SU-DHL-6 (cell line): ENCODE results near the gene GSDME.

Experiments
- H2AFZ ChIP-seq: fragments of 200-600 bp; sonication (generic); 2 replicates; pipeline ENCODE4 v1.6.1; 2014; ENCODE audit warnings: low read depth, mild to moderate bottlenecking, moderate library complexity, mixed read lengths, antibody characterized with exemption, low read length; ENCODE audit not compliant: severe bottlenecking
- H3F3A ChIP-seq: fragments of 200-600 bp; shearing (Covaris generic); 2 replicates; pipeline ENCODE4 v1.6.0; 2016; ENCODE audit warnings: antibody characterized with exemption, mild to moderate bottlenecking; ENCODE audit not compliant: insufficient read depth
- H3K27ac ChIP-seq: fragments of 200-600 bp; sonication (generic); 2 replicates; pipeline ENCODE4 v1.5.1; 2016; ENCODE audit warnings: low read depth, mild to moderate bottlenecking, low read length, moderate library complexity, mixed read lengths
- H3K27me3 ChIP-seq: fragments of 200-600 bp; sonication (generic), shearing (Covaris generic); 2 replicates; pipeline ENCODE4 v1.6.0; 2014; ENCODE audit warnings: mild to moderate bottlenecking, low read length
- H3K36me3 ChIP-seq: fragments of 200-600 bp; sonication (generic); 2 replicates; pipeline ENCODE4 v1.6.1; 2014; ENCODE audit warnings: mild to moderate bottlenecking, low read length, mixed read lengths
- H3K4me2 ChIP-seq: fragments of 300-600, 200-600 bp; shearing (Covaris generic), sonication (generic); 2 replicates; pipeline ENCODE4 v1.6.0; 2014; ENCODE audit warnings: low read length, low read depth, mild to moderate bottlenecking; ENCODE audit not compliant: poor library complexity, severe bottlenecking
- H3K4me3 ChIP-seq: fragments of 200-600 bp; sonication (generic); 2 replicates; pipeline ENCODE4 v1.5.1; 2014; ENCODE audit warnings: antibody characterized with exemption, low read length, mild to moderate bottlenecking, mixed read lengths; ENCODE audit not compliant: insufficient read depth, poor library complexity, severe bottlenecking
- H3K79me2 ChIP-seq: fragments of 200-600 bp; sonication (generic); 2 replicates; pipeline ENCODE4 v1.6.1; 2014; ENCODE audit warnings: mild to moderate bottlenecking, low read length, moderate library complexity; ENCODE audit not compliant: insufficient read depth
- H3K9ac ChIP-seq: fragments of 200-600 bp; sonication (generic); 2 replicates; pipeline ENCODE4 v1.7.0; 2014; ENCODE audit warnings: mild to moderate bottlenecking, low read length
- H3K9me2 ChIP-seq: fragments of 200-600 bp; sonication (generic); replicated peaks from 2 replicates; pipeline ENCODE4 v1.6.1; 2014; ENCODE audit warnings: low read length; ENCODE audit not compliant: insufficient read depth
- H3K9me3 ChIP-seq: fragments of 200-600 bp; sonication (generic); 2 replicates; pipeline ENCODE4 v1.6.1; 2014; ENCODE audit warnings: low read length, mixed read lengths; ENCODE audit not compliant: insufficient read depth
- H4K20me1 ChIP-seq: fragments of 200-600 bp; sonication (generic); 2 replicates; pipeline ENCODE4 v1.6.1; 2014; ENCODE audit warnings: low read depth, mild to moderate bottlenecking, antibody characterized with exemption, low read length, moderate library complexity, mixed read lengths
- CTCF ChIP-seq: fragments of 200-600 bp; sonication (generic); IDR thresholded peaks from one replicate; pipeline ENCODE4 v1.5.1; 2017; ENCODE audit warnings: antibody characterized with exemption, mild to moderate bottlenecking, low read length, moderate library complexity; ENCODE audit not compliant: insufficient read depth, poor library complexity, severe bottlenecking
- EZH2phosphoT487 ChIP-seq: fragments of 200-600 bp; sonication (generic), shearing (Covaris generic); conservative IDR thresholded peaks from 2 replicates; pipeline ENCODE4 v1.6.1; 2018; ENCODE audit warnings: mild to moderate bottlenecking, antibody characterized with exemption, low read length, moderate library complexity, mixed read lengths

Gene GSDME

GRCh38 chr7:24800667-24801066 is 43.4 kb upstream of the GSDME start:
- Histone ChIP-seq H3F3A (peaks cover 36% of the 10 kb centered on the region), H3K9me2 (no peaks in the 10 kb centered on the region), H3K27ac (no peak overlapping the region), H3K9me3 (no peaks in the 10 kb centered on the region), H2AFZ (no peak overlapping the region), H3K79me2 (no peaks in the 10 kb centered on the region), H3K4me3 (no peak overlapping the region), H4K20me1 (no peaks in the 10 kb centered on the region), H3K4me2 (no peak overlapping the region), H3K27me3 (no peaks in the 10 kb centered on the region), H3K36me3 (peaks cover 53% of the 10 kb centered on the region), H3K9ac (no peak overlapping the region)
- TF ChIP-seq EZH2phosphoT487 (no peak), CTCF (no peak)

GRCh38 chr7:24800073-24800472 is 42.8 kb upstream of the GSDME start:
- TF ChIP-seq CTCF = no peak
- TF ChIP-seq EZH2phosphoT487 = no peak
- Histone ChIP-seq H3F3A (peaks cover 36% of the 10 kb centered on the region), H3K9me3 (no peaks in the 10 kb centered on the region), H3K27ac (no peak overlapping the region), H3K4me2 (no peak overlapping the region), H3K27me3 (no peaks in the 10 kb centered on the region), H2AFZ (no peak overlapping the region), H3K9me2 (no peaks in the 10 kb centered on the region), H3K79me2 (no peaks in the 10 kb centered on the region), H3K9ac (no peak overlapping the region), H4K20me1 (no peaks in the 10 kb centered on the region), H3K4me3 (no peak overlapping the region), H3K36me3 (peaks cover 47% of the 10 kb centered on the region)

GRCh38 chr7:24799506-24799905 is 42.2 kb upstream of the GSDME start:
- Histone ChIP-seq H3K9ac (no peak overlapping the region), H3K9me3 (no peaks in the 10 kb centered on the region), H3K4me2 (no peak overlapping the region), H3K9me2 (no peaks in the 10 kb centered on the region), H3K27ac (no peak overlapping the region), H3K79me2 (no peaks in the 10 kb centered on the region), H3K36me3 (peaks cover 41% of the 10 kb centered on the region), H2AFZ (no peak overlapping the region), H3K4me3 (no peak overlapping the region), H4K20me1 (no peaks in the 10 kb centered on the region), H3F3A (peaks cover 36% of the 10 kb centered on the region), H3K27me3 (no peaks in the 10 kb centered on the region)
- no peak for TF ChIP-seq CTCF
- TF ChIP-seq EZH2phosphoT487 = no peak
